Esophagus muscularis mucosa (tissue), 4 donors: ENCODE data around the gene SSBP2.

Experiments used
- EP300 ChIP-seq: sonication (generic); formaldehyde crosslinking; IDR thresholded peaks from one replicate; pipeline ENCODE4 v1.6.1; 2017; ENCODE audit warnings: antibody characterized with exemption
- POLR2A ChIP-seq: fragments of 450-650 bp; IDR thresholded peaks from one replicate; pipeline ENCODE4 v1.6.1; 2017; ENCODE audit warnings: antibody characterized with exemption, moderate library complexity, mild to moderate bottlenecking, low read depth
- TF ChIP-seq, protein P1 (sequence below), 3 experiments: fragments of 200-600 bp in 2 of 3; fragments of 450-650 bp in 1 of 3; sonication (generic) in 2 of 3; IDR thresholded peaks; one replicate each; pipeline ENCODE4 v1.5.1; 2017 to 2019; ENCODE audit warnings: antibody characterized with exemption in 3 of 3, mild to moderate bottlenecking in 2 of 3, moderate library complexity in 1 of 3

DNA sequence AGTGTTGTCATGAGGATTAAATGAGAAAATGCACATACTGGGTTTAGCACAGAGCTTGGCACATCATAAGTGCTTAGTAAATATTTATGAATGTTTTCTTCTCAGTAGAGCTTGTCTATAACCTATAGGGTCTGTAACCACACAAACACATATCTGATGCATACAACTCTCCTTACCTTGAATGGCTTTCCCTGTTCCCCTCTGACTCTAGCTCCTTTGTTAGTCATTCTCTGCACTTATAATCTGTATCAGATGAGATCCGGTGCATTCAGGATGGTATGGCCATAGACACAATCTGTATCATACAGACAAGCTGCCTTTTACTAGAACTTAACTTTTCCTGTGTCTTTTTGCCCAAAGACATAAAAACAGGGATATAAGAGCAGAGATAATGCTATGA, 11.1 kb upstream of the SSBP2 start:
- TF ChIP-seq, protein P1, sequence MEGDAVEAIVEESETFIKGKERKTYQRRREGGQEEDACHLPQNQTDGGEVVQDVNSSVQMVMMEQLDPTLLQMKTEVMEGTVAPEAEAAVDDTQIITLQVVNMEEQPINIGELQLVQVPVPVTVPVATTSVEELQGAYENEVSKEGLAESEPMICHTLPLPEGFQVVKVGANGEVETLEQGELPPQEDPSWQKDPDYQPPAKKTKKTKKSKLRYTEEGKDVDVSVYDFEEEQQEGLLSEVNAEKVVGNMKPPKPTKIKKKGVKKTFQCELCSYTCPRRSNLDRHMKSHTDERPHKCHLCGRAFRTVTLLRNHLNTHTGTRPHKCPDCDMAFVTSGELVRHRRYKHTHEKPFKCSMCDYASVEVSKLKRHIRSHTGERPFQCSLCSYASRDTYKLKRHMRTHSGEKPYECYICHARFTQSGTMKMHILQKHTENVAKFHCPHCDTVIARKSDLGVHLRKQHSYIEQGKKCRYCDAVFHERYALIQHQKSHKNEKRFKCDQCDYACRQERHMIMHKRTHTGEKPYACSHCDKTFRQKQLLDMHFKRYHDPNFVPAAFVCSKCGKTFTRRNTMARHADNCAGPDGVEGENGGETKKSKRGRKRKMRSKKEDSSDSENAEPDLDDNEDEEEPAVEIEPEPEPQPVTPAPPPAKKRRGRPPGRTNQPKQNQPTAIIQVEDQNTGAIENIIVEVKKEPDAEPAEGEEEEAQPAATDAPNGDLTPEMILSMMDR (IDR thresholded peaks at IDR 0.05) = no peak
- TF ChIP-seq EP300 (no peak), POLR2A (no peak)
